Fibroblast of the aortic adventitia (primary cell): ENCODE data around the gene ADCY2. TPM values are rescaled to one million over a fixed set of nuclear protein-coding genes. Genes with fewer than 3 reads are reported as not detected.

Experiments
- DNase-seq: peaks from one replicate; pipeline ENCODE4 v3.0.0-alpha.2; 2010; ENCODE audit warnings: low read depth
- H3K4me3 ChIP-seq: 2 replicates; pipeline ENCODE4 v1.5.1; 2011; ENCODE audit warnings: low read depth, mild to moderate bottlenecking, control low read depth, low read length, moderate library complexity
- CTCF ChIP-seq: IDR thresholded peaks from 2 replicates; pipeline ENCODE4 v1.5.1; 2011; ENCODE audit warnings: mild to moderate bottlenecking, low read length, control low read depth, inconsistent platforms; ENCODE audit not compliant: insufficient read depth
- total RNA-seq: library from RNA; depleted of rRNA; stranded (reverse); fragments of >200 nt; gene quantifications from 2 replicates; pipeline ENCODE4 v1.2.3, GENCODE V29; 2012; ENCODE audit warnings: low replicate concordance

ADCY2 gene
- total RNA-seq, 1 donor: 0.09 TPM

GRCh38 chr5:7878381-7878873, 482.5 kb downstream of the ADCY2 start:
- no peak for TF ChIP-seq CTCF
- H3K4me3 ChIP-seq: no peak overlapping the region
- peak; percentile 73 for DNase-seq
